IMR-90 (cell line): ENCODE results near the gene HOXA2. TPM values are rescaled to one million over a fixed set of nuclear protein-coding genes. Genes with fewer than 3 reads are reported as not detected.

Experiments
- ATAC-seq: fragments of 200-7000 bp; cut with Tn5 transposase; 2 replicates; pipeline ENCODE4 v1.9.1; 2020; ENCODE audit warnings: low read depth, mild to moderate bottlenecking, moderate library complexity
- BruUV-seq: library from RNA; stranded (reverse); fragments of 400-500 nt; replicated peaks from 2 replicates; lab custom pipeline; 2021; lab: Mats Ljungman, UMichigan
- CTCF ChIA-PET: fragments of 300-600 bp; formaldehyde crosslinking; extraction: SDS; loops from one replicate; lab custom pipeline; 2021; ENCODE audit warnings: antibody characterized with exemption; lab: Yijun Ruan, JAX
- POLR2A ChIA-PET: fragments of 300-600 bp; sonication (Branson Sonifier 250); formaldehyde crosslinking; loops from one replicate; lab custom pipeline; 2022; ENCODE audit warnings: antibody characterized with exemption; ENCODE audit not compliant: unreplicated experiment; lab: Charles Lee
- DNase-seq: peaks from one replicate; pipeline ENCODE4 v3.0.0; 2013
- H2AFZ ChIP-seq: replicated peaks from 2 replicates; pipeline ENCODE3; 2013; ENCODE audit warnings: low read length, mild to moderate bottlenecking; ENCODE audit not compliant: poor library complexity
- H2AK5ac ChIP-seq: 2 replicates; pipeline ENCODE4 v1.6.1; 2013; ENCODE audit warnings: low read depth, low read length, inconsistent platforms
- H2AK9ac ChIP-seq: replicated peaks from 2 replicates; pipeline ENCODE3; 2013; ENCODE audit warnings: mild to moderate bottlenecking, low read depth, low read length, moderate library complexity; ENCODE audit not compliant: poor library complexity
- H2BK120ac ChIP-seq: 2 replicates; pipeline ENCODE4 v1.6.1; 2013; ENCODE audit warnings: low read depth, low read length, inconsistent platforms
- H2BK15ac ChIP-seq: 3 replicates; pipeline ENCODE4 v1.6.1; 2013; ENCODE audit warnings: low read depth, low read length, inconsistent platforms
- H2BK20ac ChIP-seq: 2 replicates; pipeline ENCODE4 v1.6.1; 2013; ENCODE audit warnings: low read depth, mild to moderate bottlenecking, inconsistent platforms, low read length, moderate library complexity
- H2BK5ac ChIP-seq: 2 replicates; pipeline ENCODE4 v1.6.1; 2013; ENCODE audit warnings: mild to moderate bottlenecking, low read depth, low read length, inconsistent platforms; ENCODE audit not compliant: poor library complexity, severe bottlenecking
- H3K14ac ChIP-seq: replicated peaks from 2 replicates; pipeline ENCODE4 v1.6.1; 2013; ENCODE audit warnings: low read depth, low read length, inconsistent platforms
- H3K18ac ChIP-seq: 2 replicates; pipeline ENCODE4 v1.6.1; 2013; ENCODE audit warnings: low read depth, low read length, control low read depth
- H3K23ac ChIP-seq: 2 replicates; pipeline ENCODE4 v1.6.1; 2013; ENCODE audit warnings: low read depth, low read length, inconsistent platforms
- H3K27ac ChIP-seq: 2 replicates; pipeline ENCODE4 v1.5.1; 2013; ENCODE audit warnings: mild to moderate bottlenecking, control low read depth, low read length; ENCODE audit not compliant: insufficient read depth
- H3K27me3 ChIP-seq: 2 replicates; pipeline ENCODE4 v1.6.1; 2013; ENCODE audit warnings: low read length; ENCODE audit not compliant: control insufficient read depth, insufficient read depth
- H3K36me3 ChIP-seq: 2 replicates; pipeline ENCODE4 v1.6.1; 2013; ENCODE audit warnings: low read length, mixed read lengths; ENCODE audit not compliant: control insufficient read depth, insufficient read depth
- H3K4ac ChIP-seq: 2 replicates; pipeline ENCODE4 v1.6.1; 2013; ENCODE audit warnings: low read depth, low read length, inconsistent platforms
- H3K4me1 ChIP-seq: 2 replicates; pipeline ENCODE4 v1.6.1; 2013; ENCODE audit warnings: low read length, mixed read lengths; ENCODE audit not compliant: control insufficient read depth, insufficient read depth
- H3K4me2 ChIP-seq: 2 replicates; pipeline ENCODE4 v1.6.1; 2013; ENCODE audit warnings: low read depth, mild to moderate bottlenecking, control low read depth, low read length, moderate library complexity
- H3K4me3 ChIP-seq: 2 replicates; pipeline ENCODE4 v1.5.1; 2013; ENCODE audit warnings: low read depth, mild to moderate bottlenecking, control low read depth, low read length, moderate library complexity; ENCODE audit not compliant: insufficient read depth
- H3K56ac ChIP-seq: 2 replicates; pipeline ENCODE4 v1.6.1; 2013; ENCODE audit warnings: low read length, inconsistent platforms; ENCODE audit not compliant: insufficient read depth; ENCODE audit errors: extremely low read depth
- H3K79me1 ChIP-seq, 2 experiments: 2 replicates each; pipeline ENCODE4 v1.6.1; 2013; ENCODE audit warnings: low read length in 2 of 2, inconsistent platforms in 1 of 2, low read depth in 1 of 2
- H3K9ac ChIP-seq: 2 replicates; pipeline ENCODE4 v1.6.1; 2013; ENCODE audit warnings: low read depth, low read length, control low read depth
- H3K9me1 ChIP-seq: 2 replicates; pipeline ENCODE4 v1.6.1; 2013; ENCODE audit warnings: low read length, inconsistent platforms; ENCODE audit not compliant: insufficient read depth
- H3K9me3 ChIP-seq: 2 replicates; pipeline ENCODE4 v1.6.1; 2013; ENCODE audit warnings: low read length; ENCODE audit not compliant: control insufficient read depth, insufficient read depth
- H4K20me1 ChIP-seq: 2 replicates; pipeline ENCODE4 v1.6.1; 2013; ENCODE audit warnings: low read length, inconsistent platforms; ENCODE audit not compliant: insufficient read depth
- H4K5ac ChIP-seq: 2 replicates; pipeline ENCODE4 v1.6.1; 2013; ENCODE audit warnings: mild to moderate bottlenecking, low read depth, low read length, control low read depth
- H4K8ac ChIP-seq, 2 experiments: 2 replicates each; pipeline ENCODE4 v1.6.1; 2013; ENCODE audit warnings: low read depth in 2 of 2, low read length in 2 of 2, control low read depth in 1 of 2, inconsistent platforms in 1 of 2
- H4K91ac ChIP-seq: 2 replicates; pipeline ENCODE4 v1.6.1; 2013; ENCODE audit warnings: low read depth, low read length, inconsistent platforms; ENCODE audit not compliant: insufficient read depth
- BHLHE40 ChIP-seq: fragments of 150-350 bp; IDR thresholded peaks from 2 replicates; pipeline ENCODE4 v1.6.1; 2016; ENCODE audit warnings: mild to moderate bottlenecking, low read depth, low read length
- CEBPB ChIP-seq: IDR thresholded peaks from 2 replicates; pipeline ENCODE4 v1.6.1; 2012; ENCODE audit warnings: low read depth, low read length, improper control_type of control experiment
- CHD1 ChIP-seq: IDR thresholded peaks from 2 replicates; pipeline ENCODE4 v1.6.1; 2012; ENCODE audit warnings: low read depth, low read length, improper control_type of control experiment
- CTCF ChIP-seq: conservative IDR thresholded peaks from 2 replicates; pipeline ENCODE4 v1.5.1; 2012; ENCODE audit warnings: mild to moderate bottlenecking, low read depth, low read length, improper control_type of control experiment
- ELK1 ChIP-seq: fragments of 150-350 bp; IDR thresholded peaks from 2 replicates; pipeline ENCODE4 v1.6.1; 2016; ENCODE audit warnings: low read depth, mild to moderate bottlenecking, low read length, moderate library complexity, borderline replicate concordance
- FOS ChIP-seq: fragments of 150-350 bp; IDR thresholded peaks from 2 replicates; pipeline ENCODE4 v1.6.1; 2016; ENCODE audit warnings: low read depth, low read length
- MAFK ChIP-seq: IDR thresholded peaks from 2 replicates; pipeline ENCODE4 v1.6.1; 2012; ENCODE audit warnings: low read depth, low read length, improper control_type of control experiment
- MAZ ChIP-seq: IDR thresholded peaks from 2 replicates; pipeline ENCODE4 v1.6.1; 2012; ENCODE audit warnings: low read depth, mild to moderate bottlenecking, low read length, improper control_type of control experiment, moderate library complexity, borderline replicate concordance
- NFE2L2 ChIP-seq: fragments of 150-350 bp; IDR thresholded peaks from 2 replicates; pipeline ENCODE4 v1.6.1; 2016; ENCODE audit warnings: low read depth, mild to moderate bottlenecking, low read length
- RAD21 ChIP-seq: IDR thresholded peaks from 2 replicates; pipeline ENCODE4 v1.6.1; 2012; ENCODE audit warnings: low read length, improper control_type of control experiment
- RFX5 ChIP-seq: IDR thresholded peaks from 2 replicates; pipeline ENCODE4 v1.8.0; 2012; ENCODE audit warnings: low read depth, mild to moderate bottlenecking, low read length, moderate library complexity
- SMC3 ChIP-seq: fragments of 150-350 bp; IDR thresholded peaks from 2 replicates; pipeline ENCODE4 v1.6.1; 2016; ENCODE audit warnings: low read depth, mild to moderate bottlenecking, antibody characterized with exemption, low read length, moderate library complexity
- USF2 ChIP-seq: fragments of 150-350 bp; IDR thresholded peaks from 2 replicates; pipeline ENCODE4 v1.6.1; 2017; ENCODE audit warnings: mild to moderate bottlenecking, antibody characterized with exemption, low read length, low read depth
- WGBS, 2 experiments: methylation state at CpG; one replicate each; pipeline versions ENCODE4 v1.1.5 to v1.1.7; 2013; ENCODE audit warnings: missing lambda C conversion rate in 2 of 2; ENCODE audit not compliant: insufficient read length in 1 of 2; ENCODE audit errors: extremely low coverage in 2 of 2; 5-methylcytosine and 5-hydroxymethylcytosine counted together
- dilution Hi-C: fragments of 300-500 bp; cut with HindIII; formaldehyde crosslinking; loops from one replicate; pipeline ENCODE4 v1.14.3; 2018; ENCODE audit warnings: low sequenced_read_pairs; ENCODE audit not compliant: unreplicated experiment
- in situ Hi-C: fragments of 300-500 bp; cut with MboI; formaldehyde crosslinking; loops from 3 replicates; pipeline ENCODE4 v1.14.3; 2019; ENCODE audit warnings: low sequenced_read_pairs, inconsistent platforms, mixed read lengths
- intact Hi-C: fragments of 100-400 bp; cut with micrococcal nuclease; formaldehyde crosslinking; loops from 2 replicates; pipeline ENCODE4 v1.10.0; 2022
- polyA plus RNA-seq, 3 experiments: library from polyadenylated mRNA; depleted of rRNA; stranded (reverse); fragments of >200 nt; gene quantifications; 2 replicates each; pipeline ENCODE4 v1.2.3, GENCODE V29; 2012; ENCODE audit warnings: low replicate concordance in 1 of 3
- total RNA-seq: library from RNA; depleted of rRNA; stranded (reverse); fragments of >200 nt; gene quantifications from 2 replicates; pipeline ENCODE4 v1.2.3, GENCODE V29; 2012

Gene HOXA2
- total and polyA plus RNA-seq, 2 of the 4 experiments (the other 2 are of a cell fraction): 1.6 to 3.9 TPM

GRCh38 chr7:27141137-27141922 lies 38.8 kb upstream of the HOXA2 start:
- H4K5ac ChIP-seq: peak overlapping the region; percentile 94
- H2AK5ac ChIP-seq: peak overlapping the region; percentile 62; the same call in 1 of the 2 replicates
- no peaks in the 10 kb centered on the region for H3K9me3 ChIP-seq
- 0% methylated on average over 3 of the region's 18 CpGs; no CpG with 5 or more reads in 1 of the 2 experiments for WGBS, 2 experiments
- H2BK20ac ChIP-seq: peak overlapping the region; percentile 9; the same call in 1 of the 2 replicates
- peak overlapping the region; percentile 92 for H3K56ac ChIP-seq
- peak overlapping the region; percentile 94 for H3K4me2 ChIP-seq
- H4K91ac ChIP-seq: peak overlapping the region; percentile 85
- peak overlapping the region; percentile 82 for H2AK9ac ChIP-seq
- no peaks in the 10 kb centered on the region for H3K27me3 ChIP-seq
- DNase-seq (no peak), ATAC-seq (no peak)
- H3K9me1 ChIP-seq: no peaks in the 10 kb centered on the region
- H2BK5ac ChIP-seq: peak overlapping the region; percentile 89
- peak overlapping the region; percentile 95 for H3K14ac ChIP-seq
- H3K4me1 ChIP-seq: peaks cover 13% of the 10 kb centered on the region
- peak overlapping the region; percentile 93 for H3K27ac ChIP-seq
- H2BK15ac ChIP-seq: peak overlapping the region; percentile 12; the same call in 2 of the 3 replicates
- H4K20me1 ChIP-seq: no peaks in the 10 kb centered on the region
- peak overlapping the region; percentile 90 for H3K18ac ChIP-seq
- peaks cover 9% of the 10 kb centered on the region for H3K36me3 ChIP-seq
- peak overlapping the region; percentile 89 for H3K9ac ChIP-seq
- dilution Hi-C loops (no loop called here), intact Hi-C loops (loop anchor here (5.0 kb wide), 1 partner anchor 1249 kb away; no protein-coding TSS in a partner anchor), in situ Hi-C loops (loop anchor here (5.0 to 10.0 kb wide), 3 partner anchors 39 to 947 kb away; partner anchors contain the start of gene HOXA2)
- H3K23ac ChIP-seq: peak overlapping the region; percentile 99
- no TSS peak for BruUV-seq
- H2BK120ac ChIP-seq: peak overlapping the region; percentile 81
- peak overlapping the region; percentile 90 for H2AFZ ChIP-seq
- peak overlapping the region; percentile 80 for H3K4ac ChIP-seq
- H3K4me3 ChIP-seq: peak overlapping the region; percentile 93
- ChIA-PET CTCF (interaction anchor here (0.6 to 2.0 kb wide), 11 partner anchors 9 to 772 kb away, joined by 3 to 9 read pairs (median 4); partner anchors contain the start of gene HOXA4), POLR2A (interaction anchor here (0.6 to 0.9 kb wide), 5 partner anchors 10 to 356 kb away, joined by 3 to 11 read pairs (median 5); no protein-coding TSS in a partner anchor)
- H4K8ac ChIP-seq: peak overlapping the region; percentile 87
- H3K79me1 ChIP-seq: peaks cover 4 to 36% of the 10 kb centered on the region in 2 experiments; a peak in 3 of 4 replicates
- TF ChIP-seq RAD21 (no peak), RFX5 (no peak), CEBPB (no peak), CHD1 (no peak), NFE2L2 (no peak), FOS (no peak), BHLHE40 (no peak), MAFK (no peak), SMC3 (no peak), MAZ (no peak), USF2 (no peak), ELK1 (no peak), CTCF (no peak)
